Mononuclear cell (primary cell): ENCODE data around the gene PDE4B. TPM values are rescaled to one million over a fixed set of nuclear protein-coding genes. Genes with fewer than 3 reads are reported as not detected.
"Not testable (repeated sequence)": the region's sequence is repeated elsewhere in the genome, so short reads cannot be mapped to it uniquely, and the experiment has no call there.

Experiments used
- H3K27me3 ChIP-seq: 2 replicates; pipeline ENCODE4 v1.6.0; 2011; ENCODE audit warnings: low read length, control low read depth; ENCODE audit not compliant: insufficient read depth
- H3K4me1 ChIP-seq: 2 replicates; pipeline ENCODE4 v1.5.1; 2011; ENCODE audit warnings: mild to moderate bottlenecking, low read length, control low read depth; ENCODE audit not compliant: insufficient read depth
- H3K4me3 ChIP-seq: 2 replicates; pipeline ENCODE4 v1.5.1; 2011; ENCODE audit warnings: mild to moderate bottlenecking, low read length, moderate library complexity
- H3K9me3 ChIP-seq: 2 replicates; pipeline ENCODE4 v1.5.1; 2011; ENCODE audit warnings: low read depth, mild to moderate bottlenecking, control low read depth, low read length
- total RNA-seq: library from RNA; depleted of rRNA; stranded (reverse); fragments of >200 nt; gene quantifications from one replicate; pipeline ENCODE4 v1.2.3, GENCODE V29; 2012

PDE4B gene
- total RNA-seq, 1 donor: 518 TPM

GRCh38 chr1:66090859-66091457 lies 298.3 kb downstream of the PDE4B start:
- Histone ChIP-seq H3K27me3 (no peaks in the 10 kb centered on the region), H3K4me3 (no peak overlapping the region), H3K9me3 (no peaks in the 10 kb centered on the region), H3K4me1 (no peaks in the 10 kb centered on the region)

- Histone ChIP-seq H3K4me1 (no peaks in the 10 kb centered on the region), H3K4me3 (no peak overlapping the region), H3K9me3 (no peaks in the 10 kb centered on the region), H3K27me3 (no peaks in the 10 kb centered on the region)
Observed at GRCh38 chr1:66095190-66095589, 302.5 kb downstream of the PDE4B start.

GRCh38 chr1:66100959-66101358 lies 308.3 kb downstream of the PDE4B start:
- H3K4me3 ChIP-seq, H3K4me1 ChIP-seq, H3K27me3 ChIP-seq, H3K9me3 ChIP-seq: not testable (repeated sequence)

- H3K9me3 ChIP-seq, H3K4me3 ChIP-seq, H3K27me3 ChIP-seq, H3K4me1 ChIP-seq: not testable (repeated sequence)
Observed at GRCh38 chr1:66104076-66104475, 311.4 kb downstream of the PDE4B start.

- Histone ChIP-seq H3K9me3 (no peaks in the 10 kb centered on the region), H3K27me3 (no peaks in the 10 kb centered on the region), H3K4me1 (no peaks in the 10 kb centered on the region), H3K4me3 (no peak overlapping the region)
Observed at GRCh38 chr1:66108624-66109023, 315.9 kb downstream of the PDE4B start.

- H3K4me1 ChIP-seq: no peaks in the 10 kb centered on the region
- no peaks in the 10 kb centered on the region for H3K9me3 ChIP-seq
- no peaks in the 10 kb centered on the region for H3K27me3 ChIP-seq
- no peak overlapping the region for H3K4me3 ChIP-seq
Observed at GRCh38 chr1:66112744-66113400, 320.2 kb downstream of the PDE4B start.

- Histone ChIP-seq H3K4me3 (no peak overlapping the region), H3K9me3 (no peaks in the 10 kb centered on the region), H3K4me1 (no peaks in the 10 kb centered on the region), H3K27me3 (no peaks in the 10 kb centered on the region)
Observed at GRCh38 chr1:66119148-66119547, 326.5 kb downstream of the PDE4B start.

- Histone ChIP-seq H3K4me1 (no peaks in the 10 kb centered on the region), H3K9me3 (no peaks in the 10 kb centered on the region), H3K27me3 (no peaks in the 10 kb centered on the region), H3K4me3 (no peak overlapping the region)
Observed at GRCh38 chr1:66124670-66125069, 332.0 kb downstream of the PDE4B start.

GRCh38 chr1:66128641-66129040 lies 335.9 kb downstream of the PDE4B start:
- H3K4me1 ChIP-seq, H3K9me3 ChIP-seq, H3K27me3 ChIP-seq, H3K4me3 ChIP-seq: not testable (repeated sequence)

GRCh38 chr1:66132324-66132723 lies 339.6 kb downstream of the PDE4B start:
- Histone ChIP-seq H3K4me3 (no peak overlapping the region), H3K9me3 (no peaks in the 10 kb centered on the region), H3K4me1 (no peaks in the 10 kb centered on the region), H3K27me3 (no peaks in the 10 kb centered on the region)

GRCh38 chr1:66134004-66134403 lies 341.3 kb downstream of the PDE4B start:
- Histone ChIP-seq H3K27me3 (no peaks in the 10 kb centered on the region), H3K4me3 (no peak overlapping the region), H3K9me3 (no peaks in the 10 kb centered on the region), H3K4me1 (no peaks in the 10 kb centered on the region)

GRCh38 chr1:66135161-66135560 lies 342.5 kb downstream of the PDE4B start:
- Histone ChIP-seq H3K9me3 (no peaks in the 10 kb centered on the region), H3K27me3 (no peaks in the 10 kb centered on the region), H3K4me1 (no peaks in the 10 kb centered on the region), H3K4me3 (no peak overlapping the region)

GRCh38 chr1:66136423-66136822 lies 343.7 kb downstream of the PDE4B start:
- H3K9me3 ChIP-seq, H3K27me3 ChIP-seq, H3K4me1 ChIP-seq, H3K4me3 ChIP-seq: not testable (repeated sequence)

- Histone ChIP-seq H3K4me1 (no peaks in the 10 kb centered on the region), H3K4me3 (no peak overlapping the region), H3K9me3 (no peaks in the 10 kb centered on the region), H3K27me3 (no peaks in the 10 kb centered on the region)
Observed at GRCh38 chr1:66137235-66137634, 344.5 kb downstream of the PDE4B start.

- Histone ChIP-seq H3K27me3 (no peaks in the 10 kb centered on the region), H3K4me1 (no peaks in the 10 kb centered on the region), H3K4me3 (no peak overlapping the region), H3K9me3 (no peaks in the 10 kb centered on the region)
Observed at GRCh38 chr1:66138613-66139012, 345.9 kb downstream of the PDE4B start.

GRCh38 chr1:66140072-66140471 lies 347.4 kb downstream of the PDE4B start:
- Histone ChIP-seq H3K9me3 (no peaks in the 10 kb centered on the region), H3K4me3 (no peak overlapping the region), H3K4me1 (no peaks in the 10 kb centered on the region), H3K27me3 (no peaks in the 10 kb centered on the region)
